C4-2B (cell line): ENCODE data around the gene SERPIND1.

ENCODE experiments used
- H3K27ac ChIP-seq: fragments of 450-650 bp; 2 replicates; pipeline ENCODE4 v1.5.1; 2017
- ZFX ChIP-seq: fragments of 450-650 bp; IDR thresholded peaks from 2 replicates; pipeline ENCODE4 v1.6.1; 2017
- TF ChIP-seq, protein P1 (sequence below): fragments of 450-650 bp; conservative IDR thresholded peaks from 2 replicates; pipeline ENCODE4 v1.5.1; 2017; ENCODE audit warnings: mild to moderate bottlenecking

The SERPIND1 gene

GRCh38 chr22:20771918-20772625, 1.8 kb upstream of the SERPIND1 start:
- H3K27ac ChIP-seq, result no peak overlapping the region
- TF ChIP-seq, protein P1, sequence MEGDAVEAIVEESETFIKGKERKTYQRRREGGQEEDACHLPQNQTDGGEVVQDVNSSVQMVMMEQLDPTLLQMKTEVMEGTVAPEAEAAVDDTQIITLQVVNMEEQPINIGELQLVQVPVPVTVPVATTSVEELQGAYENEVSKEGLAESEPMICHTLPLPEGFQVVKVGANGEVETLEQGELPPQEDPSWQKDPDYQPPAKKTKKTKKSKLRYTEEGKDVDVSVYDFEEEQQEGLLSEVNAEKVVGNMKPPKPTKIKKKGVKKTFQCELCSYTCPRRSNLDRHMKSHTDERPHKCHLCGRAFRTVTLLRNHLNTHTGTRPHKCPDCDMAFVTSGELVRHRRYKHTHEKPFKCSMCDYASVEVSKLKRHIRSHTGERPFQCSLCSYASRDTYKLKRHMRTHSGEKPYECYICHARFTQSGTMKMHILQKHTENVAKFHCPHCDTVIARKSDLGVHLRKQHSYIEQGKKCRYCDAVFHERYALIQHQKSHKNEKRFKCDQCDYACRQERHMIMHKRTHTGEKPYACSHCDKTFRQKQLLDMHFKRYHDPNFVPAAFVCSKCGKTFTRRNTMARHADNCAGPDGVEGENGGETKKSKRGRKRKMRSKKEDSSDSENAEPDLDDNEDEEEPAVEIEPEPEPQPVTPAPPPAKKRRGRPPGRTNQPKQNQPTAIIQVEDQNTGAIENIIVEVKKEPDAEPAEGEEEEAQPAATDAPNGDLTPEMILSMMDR, result no peak; the same call in 1 of the 2 replicates
- no peak for TF ChIP-seq ZFX

DNA sequence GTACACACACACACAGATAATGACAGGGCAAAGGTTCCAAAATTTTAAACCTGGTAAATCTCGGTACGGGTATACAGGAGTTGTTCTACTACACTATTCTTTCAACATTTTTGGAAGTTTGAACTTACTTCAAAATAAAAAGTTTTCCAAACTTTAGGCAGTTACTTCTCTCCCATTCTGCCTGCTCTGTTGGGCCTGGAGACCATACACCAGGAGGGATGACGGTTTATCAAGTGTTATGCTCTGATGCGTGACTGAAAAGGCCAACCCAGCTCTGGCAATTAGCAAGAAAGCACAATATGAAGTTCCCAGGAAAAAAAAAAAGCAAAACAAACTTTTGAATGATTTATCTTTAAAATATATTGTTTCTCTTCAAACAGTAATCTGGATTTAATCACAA, 969 bp downstream of the SERPIND1 start:
- H3K27ac ChIP-seq, result no peak overlapping the region

GRCh38 chr22:20775342-20775895, 1.5 kb downstream of the SERPIND1 start:
- H3K27ac ChIP-seq, result no peak overlapping the region; the same call in 1 of the 2 replicates
- TF ChIP-seq, protein P1, result no peak
- no peak for TF ChIP-seq ZFX

More for the DNA sequence above, 969 bp downstream of the SERPIND1 start:
- no peak for TF ChIP-seq ZFX
- TF ChIP-seq, protein P1, result no peak

- TF ChIP-seq, protein P1, result no peak
- no peak for TF ChIP-seq ZFX
Observed at GRCh38 chr22:20776624-20777405, 2.9 kb downstream of the SERPIND1 start.

DNA sequence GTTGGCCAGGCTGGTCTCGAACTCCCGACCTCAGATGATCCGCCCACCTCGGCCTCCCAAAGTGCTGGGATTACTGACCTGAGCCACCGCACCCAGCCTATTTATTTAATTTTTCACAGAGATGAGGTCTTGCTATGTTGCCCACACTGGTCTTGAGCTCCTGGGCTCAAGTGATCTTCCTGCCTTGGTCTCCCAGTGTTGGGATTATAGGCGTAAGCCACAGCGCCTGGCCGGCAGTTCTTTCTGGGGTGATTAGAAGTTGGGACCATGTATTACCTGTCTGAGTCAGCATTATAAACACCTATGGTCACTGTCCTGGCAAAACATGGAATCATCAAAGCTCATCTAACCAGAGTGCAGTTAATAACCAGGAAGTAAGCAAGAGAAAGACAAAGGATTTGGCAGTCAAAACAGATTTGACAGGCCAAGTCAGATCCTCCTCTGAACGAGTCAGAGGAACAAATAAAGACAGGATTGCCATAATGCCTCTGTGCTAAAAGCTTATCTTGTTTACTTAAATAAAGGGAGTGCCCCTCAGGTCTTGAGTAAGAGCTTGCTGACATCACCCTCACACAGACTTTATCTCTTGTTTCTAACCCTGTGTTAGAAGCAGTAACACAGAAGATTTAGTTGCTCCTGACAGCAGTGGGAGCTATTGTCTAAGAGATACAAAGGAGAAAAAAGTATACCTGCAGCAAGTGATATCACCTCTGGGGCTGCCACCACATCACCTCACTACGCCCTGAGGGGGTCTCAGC, 3.7 kb downstream of the SERPIND1 start:
- TF ChIP-seq, protein P1, result peak; percentile 62
- no peak for TF ChIP-seq ZFX
- peak overlapping the region; percentile 93 for H3K27ac ChIP-seq

More at GRCh38 chr22:20776624-20777405, 2.9 kb downstream of the SERPIND1 start:
- peak overlapping the region; percentile 93 for H3K27ac ChIP-seq

DNA sequence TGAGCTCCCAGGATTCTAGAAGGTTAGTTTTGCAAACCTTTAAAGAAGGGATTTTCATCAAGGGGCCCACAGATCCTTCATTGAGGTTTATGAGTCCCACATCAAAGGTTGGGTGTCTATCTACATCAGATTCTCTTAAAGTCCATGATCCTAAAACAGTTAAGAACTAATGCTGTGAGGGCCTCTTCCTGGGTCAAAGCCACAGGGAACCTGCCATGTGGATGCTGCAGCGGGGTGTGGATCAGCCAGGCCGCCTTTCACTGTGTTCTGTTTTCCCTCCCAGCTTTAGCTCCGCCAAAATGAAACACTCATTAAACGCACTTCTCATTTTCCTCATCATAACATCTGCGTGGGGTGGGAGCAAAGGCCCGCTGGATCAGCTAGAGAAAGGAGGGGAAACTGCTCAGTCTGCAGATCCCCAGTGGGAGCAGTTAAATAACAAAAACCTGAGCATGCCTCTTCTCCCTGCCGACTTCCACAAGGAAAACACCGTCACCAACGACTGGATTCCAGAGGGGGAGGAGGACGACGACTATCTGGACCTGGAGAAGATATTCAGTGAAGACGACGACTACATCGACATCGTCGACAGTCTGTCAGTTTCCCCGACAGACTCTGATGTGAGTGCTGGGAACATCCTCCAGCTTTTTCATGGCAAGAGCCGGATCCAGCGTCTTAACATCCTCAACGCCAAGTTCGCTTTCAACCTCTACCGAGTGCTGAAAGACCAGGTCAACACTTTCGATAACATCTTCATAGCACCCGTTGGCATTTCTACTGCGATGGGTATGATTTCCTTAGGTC, 5.3 kb downstream of the SERPIND1 start:
- peak overlapping the region; percentile 93 for H3K27ac ChIP-seq
- TF ChIP-seq ZFX, result no peak
- TF ChIP-seq, protein P1, result no peak
